Ecto neural progenitor cell (in vitro differentiated cells): Measurements from ENCODE around the gene AARS2.
"Not testable (repeated sequence)": the region's sequence is repeated elsewhere in the genome, so short reads cannot be mapped to it uniquely, and the experiment has no call there.

Source experiments
- DNase-seq: peaks from one replicate; pipeline ENCODE4 v3.0.0-alpha.2; 2018; ENCODE audit warnings: low spot score

The AARS2 gene

DNA sequence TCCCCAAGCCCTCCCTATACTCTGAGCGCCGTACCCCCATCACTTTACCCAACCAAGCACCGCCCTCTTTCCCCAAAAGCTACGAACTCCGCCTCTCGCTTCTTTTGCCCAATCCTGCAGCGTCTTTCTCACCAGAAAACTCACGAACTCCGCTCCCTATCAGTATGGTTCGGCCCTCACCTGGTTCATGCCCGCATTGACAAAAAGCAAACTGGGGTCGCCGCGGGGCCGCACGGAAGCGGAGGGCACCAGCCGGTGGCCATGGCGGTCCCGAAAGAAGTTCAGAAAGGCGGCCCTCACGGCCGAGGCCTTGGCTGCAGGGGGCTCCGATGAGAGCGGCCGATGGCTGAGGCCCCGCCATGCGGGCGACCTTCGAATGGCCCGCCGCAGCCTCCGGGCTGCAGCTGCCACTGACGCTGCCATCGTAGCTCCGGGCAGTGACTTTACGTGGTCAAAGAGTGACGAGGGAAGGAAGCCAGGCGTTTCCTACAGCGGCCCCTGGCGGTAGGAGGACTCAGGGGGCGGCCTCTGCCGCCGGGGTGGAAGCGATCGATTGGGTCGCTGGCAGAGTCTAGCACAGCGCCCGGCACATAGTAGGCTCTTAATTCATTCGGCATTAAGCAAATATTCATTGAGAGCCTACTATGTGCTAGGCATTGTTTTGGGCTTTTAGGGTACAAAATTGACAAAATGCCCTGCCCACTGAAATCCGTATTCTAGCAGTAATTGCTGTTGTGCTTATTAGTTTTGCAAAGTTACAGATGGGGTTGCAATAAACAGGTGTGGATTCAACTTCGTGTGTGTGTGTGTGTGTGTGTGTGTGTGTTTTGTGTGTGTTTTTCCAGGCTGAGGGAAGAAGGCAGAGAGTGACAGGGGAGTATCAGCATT is at the start of gene AARS2:
TSS of gene AARS2 (minus strand) at position 447 of the 888 bp plus-strand sequence. CDS start at position 423, 24 bp downstream.
- DNase-seq: peak; percentile 92

DNA sequence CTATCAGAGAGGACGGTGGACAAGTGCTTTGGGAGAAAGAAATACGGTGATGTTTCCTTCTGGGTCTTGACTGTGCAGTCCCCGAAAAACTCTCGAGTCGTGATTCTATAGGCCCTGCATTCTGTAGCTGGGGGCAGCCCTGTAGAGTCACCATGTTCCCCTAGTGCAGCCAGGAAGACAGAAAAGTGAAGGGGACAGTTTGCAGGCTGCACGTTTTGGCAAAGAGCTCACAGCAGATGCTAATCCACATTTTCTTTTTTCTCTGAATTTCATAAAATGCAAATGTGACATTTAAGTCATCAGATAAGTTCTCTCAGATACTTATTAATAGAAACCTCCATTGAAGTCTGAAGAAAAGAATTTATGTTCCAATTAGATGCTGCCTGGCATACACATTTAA is 48.8 kb upstream of the AARS2 start:
- DNase-seq: no peak

DNA sequence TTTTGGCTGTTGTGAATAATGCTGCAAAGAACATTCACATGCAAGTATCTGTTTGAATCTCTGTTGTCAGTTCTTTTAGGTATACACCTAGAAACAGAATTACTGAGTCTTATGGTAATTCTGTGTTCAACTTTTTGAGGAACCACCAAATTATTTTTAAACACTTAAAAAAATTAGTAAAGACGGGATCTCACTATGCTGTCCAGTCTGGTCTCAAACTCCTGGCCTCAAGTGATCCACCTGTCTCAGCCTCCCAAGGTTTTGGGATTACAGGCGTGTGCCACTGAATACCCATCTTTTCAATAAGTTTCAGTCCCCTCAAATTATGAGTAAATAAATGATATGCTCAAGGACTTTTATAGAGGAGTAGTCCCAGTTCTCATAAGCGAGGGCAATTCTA is 46.8 kb upstream of the AARS2 start:
- DNase-seq: no peak

DNA sequence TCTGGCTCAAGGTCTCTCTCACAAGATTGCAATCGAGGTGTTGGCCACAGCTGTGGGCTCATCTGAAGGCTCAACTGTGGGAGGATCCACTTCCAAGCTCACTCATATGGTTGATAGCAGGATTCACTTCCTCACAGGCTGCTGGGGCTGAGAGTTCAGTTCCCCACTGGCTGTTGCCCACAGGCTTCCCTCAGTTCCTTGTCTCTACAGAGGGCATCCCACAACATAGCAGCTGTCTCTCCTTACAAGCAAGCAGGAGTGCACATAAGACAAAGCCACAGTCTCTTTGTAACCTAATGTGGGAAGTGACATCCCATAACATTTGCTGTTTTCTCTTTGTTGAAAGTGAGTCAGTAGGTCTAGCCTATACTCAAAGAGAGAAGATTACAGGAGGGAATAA is 43.3 kb upstream of the AARS2 start:
- DNase-seq: no peak

DNA sequence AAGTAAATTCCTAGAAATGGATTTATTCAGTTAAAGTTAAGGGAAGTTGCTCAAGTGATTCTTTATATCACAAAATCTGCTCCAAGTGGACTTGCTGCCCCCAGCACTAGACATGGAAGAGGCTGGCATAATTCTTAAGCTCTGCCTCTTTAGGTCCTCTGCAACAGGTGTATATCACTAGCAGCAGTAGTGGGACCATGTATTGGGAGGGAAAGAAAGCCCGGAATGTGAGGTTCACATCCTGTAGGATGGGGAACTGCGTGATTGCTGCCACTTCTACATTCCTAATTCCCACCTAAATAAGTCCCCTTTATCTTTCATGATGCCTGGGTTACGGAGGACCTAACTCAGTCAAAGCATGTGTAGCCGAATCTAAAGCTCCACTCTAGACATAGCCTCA is 42.5 kb upstream of the AARS2 start:
- DNase-seq: no peak

DNA sequence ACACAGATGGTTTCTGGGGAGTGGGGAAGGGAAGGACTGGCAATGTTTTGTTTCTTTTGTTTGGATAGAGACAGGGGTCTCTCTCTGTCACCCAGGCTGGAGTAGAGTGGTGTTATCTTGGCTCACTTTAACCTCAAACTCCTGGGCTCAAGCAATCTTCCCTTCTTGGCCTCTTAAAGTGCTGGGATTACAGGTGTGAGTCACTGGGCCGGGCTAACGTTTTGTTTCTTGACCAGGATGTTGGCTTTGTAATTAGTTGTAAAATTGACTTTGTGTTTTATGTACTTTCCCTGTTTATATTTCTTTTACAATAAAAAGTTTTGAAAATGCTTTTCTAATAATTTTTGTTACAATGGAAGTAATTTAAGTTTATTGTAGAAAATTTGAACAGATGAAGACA is 40.2 kb upstream of the AARS2 start:
- no peak for DNase-seq

DNA sequence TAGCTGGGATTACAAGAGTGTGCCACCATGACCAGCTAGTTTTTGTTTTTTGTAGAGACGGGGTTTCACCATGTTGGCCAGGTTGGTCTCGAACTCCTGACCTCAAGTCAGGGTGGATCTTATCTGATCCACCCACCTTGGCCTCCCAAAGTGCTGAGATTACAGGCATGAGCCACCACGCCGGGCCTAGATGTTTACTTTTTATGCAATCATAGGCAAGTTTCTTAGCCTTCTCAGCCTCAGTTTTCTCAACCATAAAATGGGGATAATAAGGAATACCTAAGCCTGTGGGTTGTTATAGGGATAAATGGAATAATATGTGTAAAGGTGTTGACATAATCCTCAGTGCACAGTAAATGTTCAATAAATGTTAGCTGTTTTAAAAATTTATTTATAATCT is 39.1 kb upstream of the AARS2 start:
- DNase-seq: no peak

DNA sequence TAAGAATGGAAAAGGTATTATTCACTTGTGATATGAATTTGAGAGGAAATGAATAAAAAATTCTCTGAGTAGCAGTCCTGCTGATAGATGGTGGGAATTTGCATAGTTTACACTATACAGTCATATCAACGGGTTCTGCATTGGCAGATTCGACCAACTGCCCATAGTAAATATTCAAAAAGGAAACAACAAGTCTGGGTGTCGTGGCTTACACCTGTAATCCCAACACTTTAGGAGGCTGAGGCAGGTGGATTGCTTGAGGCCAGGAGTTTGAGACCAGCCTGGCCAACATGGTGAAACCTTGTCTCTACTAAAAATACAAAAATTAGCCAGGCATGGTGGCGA is 37.5 kb upstream of the AARS2 start:
- DNase-seq: not testable (repeated sequence)

DNA sequence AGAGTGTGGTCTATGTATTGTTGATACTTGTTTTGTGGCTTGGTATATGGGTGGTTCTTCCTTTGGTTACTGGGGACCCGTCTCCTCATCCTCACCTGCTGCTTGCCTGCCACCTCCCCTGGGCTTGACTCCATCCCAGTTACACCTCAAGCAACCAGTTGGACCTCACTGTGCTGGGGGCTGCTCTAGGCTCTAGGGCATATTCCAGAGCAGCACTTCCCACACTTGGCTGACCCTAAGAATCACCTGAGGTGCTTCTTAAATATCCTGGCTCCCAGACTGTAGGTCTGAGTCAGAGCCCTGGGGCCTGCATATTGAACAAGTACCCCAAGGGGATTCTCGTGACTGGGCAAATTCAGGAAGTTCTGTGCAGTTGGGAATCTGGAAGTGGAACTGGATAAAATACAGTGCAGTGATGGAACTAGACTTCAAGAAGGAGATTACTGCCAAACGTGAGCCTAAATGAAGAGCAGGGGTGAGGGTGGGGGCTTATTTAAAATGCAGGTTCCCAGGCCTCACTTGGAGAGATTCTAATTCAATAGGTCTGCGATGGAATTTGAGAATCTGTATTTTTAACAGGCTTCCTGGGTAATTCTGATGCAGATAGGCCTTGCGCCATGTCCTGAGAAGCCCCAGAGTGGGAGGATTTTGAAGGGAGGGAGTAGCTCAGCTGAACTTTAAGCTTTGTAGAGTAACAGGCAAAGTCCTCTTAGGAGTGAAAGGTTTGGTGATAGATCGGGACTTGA is 36.9 kb upstream of the AARS2 start:
- no peak for DNase-seq

DNA sequence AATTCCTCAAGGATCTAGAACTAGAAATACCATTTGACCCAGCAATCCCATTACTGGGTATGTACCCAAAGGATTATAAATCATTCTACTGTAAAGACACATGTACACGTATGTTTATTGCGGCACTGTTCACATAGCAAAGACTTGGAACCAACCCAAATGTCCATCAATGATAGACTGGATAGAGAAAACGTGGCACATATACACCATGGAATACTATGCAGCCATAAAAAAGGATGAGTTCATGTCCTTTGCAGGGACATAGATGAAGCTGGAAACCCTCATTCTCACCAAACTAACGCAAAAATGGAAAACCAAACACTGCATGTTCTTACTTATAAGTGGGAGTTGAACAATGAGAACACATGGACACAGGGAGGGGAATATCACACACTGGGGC is 33.7 kb upstream of the AARS2 start:
- DNase-seq: not testable (repeated sequence)

DNA sequence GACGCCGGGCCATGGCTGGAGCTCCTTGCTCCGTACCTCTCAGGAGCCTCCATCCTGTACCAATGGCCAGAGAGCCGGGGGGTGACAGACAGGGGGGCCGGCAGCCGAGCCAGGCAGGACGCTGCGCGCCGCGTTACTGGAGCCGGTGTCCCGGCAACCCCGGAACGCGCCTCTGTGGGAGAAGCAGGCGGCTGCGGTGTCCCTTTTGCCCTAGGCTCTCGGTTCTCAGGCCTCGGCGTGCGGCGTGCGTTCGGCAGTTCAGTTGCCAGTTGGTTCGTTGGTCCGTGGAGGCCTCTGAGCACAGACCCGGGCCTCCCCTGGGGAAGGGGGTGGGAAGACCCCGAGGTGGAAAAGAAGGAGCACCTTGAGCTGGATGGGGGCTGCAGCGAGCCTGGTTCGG is 29.3 kb upstream of the AARS2 start, which contains the start of gene SPATS1:
TSS of gene SPATS1 (plus strand) at position 162 of the 400 bp plus-strand sequence. CDS start 446 bp downstream, outside the sequence.
- peak; percentile 76 for DNase-seq

DNA sequence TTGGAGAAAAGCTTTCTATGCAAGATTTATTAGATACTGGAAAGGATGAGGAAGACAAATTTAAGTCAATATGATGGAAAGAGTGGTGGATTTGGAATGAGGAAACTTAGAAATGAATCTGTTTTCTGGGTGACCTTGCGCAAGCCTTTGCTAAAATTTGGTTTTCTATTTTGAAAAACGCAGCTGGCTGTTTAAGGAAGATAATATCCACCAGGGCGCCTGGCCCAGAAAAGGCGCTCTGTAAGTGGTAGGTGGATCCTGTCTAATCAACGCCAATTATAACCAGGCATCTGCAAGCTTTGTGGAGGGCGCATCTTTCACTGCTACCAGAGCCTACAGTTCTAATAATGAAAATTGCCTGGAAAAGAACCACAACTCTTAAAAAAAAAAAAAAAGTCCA is 28.9 kb upstream of the AARS2 start:
- DNase-seq: no peak

DNA sequence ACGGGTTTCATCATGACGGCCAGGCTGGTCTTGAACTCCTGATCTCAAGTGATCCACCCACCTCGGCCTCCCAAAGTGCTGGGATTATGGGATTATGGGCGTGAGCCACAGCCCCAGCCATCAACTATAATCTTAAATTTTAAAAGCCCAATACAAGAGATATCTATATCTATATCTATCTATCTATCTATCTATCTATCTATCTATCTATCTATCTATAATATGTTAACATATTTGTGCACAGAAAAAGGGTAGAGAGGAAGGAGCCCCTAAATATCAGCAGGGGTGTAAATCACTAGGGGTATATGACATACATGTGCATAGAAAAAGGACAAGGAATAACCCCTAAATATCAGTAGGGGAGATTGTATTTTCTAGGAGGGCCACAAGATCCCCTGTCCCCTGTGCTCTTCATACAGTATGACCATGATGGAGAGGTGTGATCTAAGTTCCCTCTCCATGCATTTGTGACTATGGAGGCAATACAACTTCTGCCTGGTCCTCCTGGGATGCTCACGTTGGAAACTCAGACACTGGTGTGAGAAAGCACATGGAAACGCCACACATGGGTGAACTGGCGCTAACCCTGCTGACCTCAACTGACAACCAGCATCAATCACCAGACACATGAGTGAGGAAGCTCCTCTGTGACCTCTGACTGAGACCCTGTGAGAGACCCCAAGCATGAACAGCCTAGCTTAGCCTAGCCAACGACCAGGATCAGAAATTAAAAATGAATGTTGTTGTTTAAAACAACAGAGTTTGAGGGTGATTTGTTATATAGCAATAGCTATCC is 28.1 kb upstream of the AARS2 start:
- DNase-seq: no peak

DNA sequence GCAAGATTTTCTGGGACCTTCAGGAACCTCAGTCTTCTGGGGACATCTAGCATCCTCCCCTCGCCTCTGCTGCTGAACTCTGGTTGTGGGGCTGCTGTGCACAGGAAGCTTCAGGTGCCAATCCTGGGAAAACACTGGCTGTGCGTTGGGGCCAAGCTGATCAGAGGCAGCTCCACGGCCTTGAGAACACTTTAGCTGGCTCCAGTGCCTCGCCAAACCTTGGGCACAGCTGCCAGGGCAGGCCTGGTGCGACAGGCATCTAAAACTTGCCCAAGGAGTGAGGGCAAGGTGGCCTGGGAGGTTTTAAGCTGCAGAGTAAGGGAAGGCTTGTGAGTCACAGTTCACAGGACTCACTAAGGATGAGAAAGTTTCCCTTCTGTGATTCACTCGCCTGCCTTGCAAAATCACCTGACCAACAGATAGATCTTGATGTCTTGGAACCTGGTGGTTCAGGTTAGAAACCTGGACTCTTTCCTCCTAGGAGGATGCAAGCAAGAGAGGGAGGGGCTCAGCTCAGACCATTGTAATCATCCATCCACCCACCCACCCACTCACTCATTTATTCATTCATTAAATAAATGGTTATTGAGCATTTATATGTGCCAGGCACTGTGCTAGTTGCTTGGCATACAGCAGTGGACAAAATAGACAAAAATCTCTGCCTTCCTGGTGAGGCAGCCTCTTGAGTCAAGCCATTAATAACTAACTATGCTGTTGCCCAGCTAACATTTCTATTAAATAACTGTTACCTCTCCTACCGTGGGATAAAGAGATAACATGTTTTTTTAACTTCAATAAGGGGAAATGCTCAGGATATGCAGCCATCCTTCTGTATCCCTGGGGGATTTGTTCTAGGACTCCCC is 26.8 kb upstream of the AARS2 start:
- no peak for DNase-seq

DNA sequence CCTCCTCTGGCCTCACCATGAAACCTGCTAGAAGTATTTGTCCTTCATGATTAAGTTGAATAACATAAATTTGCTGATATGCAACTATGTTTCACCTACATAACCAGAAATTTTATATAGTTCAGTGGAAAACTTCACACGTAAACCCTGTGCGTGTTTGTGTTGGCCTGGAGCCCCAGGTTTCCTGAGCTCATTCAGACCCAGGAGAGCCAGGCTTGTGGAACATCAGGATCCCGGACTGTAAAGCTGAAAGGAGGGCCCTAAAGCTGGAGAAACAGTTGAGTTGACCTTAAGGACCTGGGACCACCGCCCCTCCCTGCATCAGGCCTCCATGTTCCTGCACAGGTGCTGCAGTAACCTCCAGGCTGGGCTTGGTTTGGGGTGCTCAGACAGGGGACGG is 26.2 kb upstream of the AARS2 start:
- DNase-seq: no peak

DNA sequence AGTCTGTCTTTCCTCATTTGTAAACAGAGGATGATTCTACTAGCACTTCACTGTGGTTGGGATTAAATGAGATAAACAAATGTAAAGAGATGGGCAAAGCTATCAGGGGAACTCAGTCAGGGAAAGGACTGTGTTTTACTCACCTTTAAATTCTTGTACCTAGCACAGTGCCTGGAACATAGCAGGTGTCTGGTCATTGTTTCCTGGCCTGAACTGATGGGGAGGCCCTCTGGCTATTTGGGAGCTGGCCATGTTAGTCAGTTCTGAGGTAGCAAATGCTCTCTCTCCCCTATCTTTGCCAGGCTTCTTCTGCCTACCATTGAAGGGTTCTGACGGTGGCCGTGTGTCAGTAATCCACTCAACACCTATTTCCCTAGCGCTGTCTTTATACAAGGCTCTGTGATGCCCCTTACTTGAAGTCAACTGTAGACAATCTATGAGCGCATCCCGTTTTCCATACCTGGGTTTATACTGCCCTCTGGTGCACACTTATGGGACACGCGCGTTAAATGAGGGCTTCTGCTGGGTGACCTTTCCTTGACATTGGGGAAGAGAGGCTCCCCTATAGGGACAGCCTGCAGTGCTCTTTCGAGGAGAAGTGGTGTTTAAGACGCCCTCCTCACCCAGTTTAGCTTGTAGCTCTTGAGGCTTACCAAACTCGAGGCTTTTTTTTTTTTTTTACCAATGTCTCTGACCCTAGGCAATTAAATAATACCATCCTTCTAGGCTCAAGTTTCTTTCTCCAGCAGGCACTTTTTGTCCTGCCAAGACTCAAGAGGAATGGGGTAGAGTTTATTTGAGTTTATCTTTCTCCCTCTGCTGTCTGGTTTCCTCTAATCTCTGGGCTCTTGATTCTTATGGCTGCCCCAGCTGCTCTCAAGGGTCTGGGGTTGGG is 25.3 kb upstream of the AARS2 start:
- peak; percentile 71 for DNase-seq

DNA sequence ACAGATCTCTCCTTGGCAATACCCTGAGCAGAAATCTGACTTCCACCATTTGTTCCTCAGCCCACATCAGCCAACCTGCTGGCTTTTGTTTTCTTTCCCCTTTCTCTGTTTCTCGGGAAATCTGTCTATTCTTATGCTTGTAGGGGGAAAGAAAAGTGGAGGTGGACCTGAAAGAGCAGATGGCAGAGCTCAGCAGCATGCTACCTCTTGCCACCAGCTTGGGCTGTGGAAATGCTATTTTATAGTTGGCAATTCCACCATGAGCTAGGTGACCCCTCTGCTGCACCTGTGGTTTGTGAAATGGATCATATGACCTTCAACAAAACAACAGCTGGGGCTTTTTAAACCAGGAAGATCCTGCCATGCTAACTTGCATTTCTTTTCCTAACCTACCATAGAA is 22.5 kb upstream of the AARS2 start:
- no peak for DNase-seq

DNA sequence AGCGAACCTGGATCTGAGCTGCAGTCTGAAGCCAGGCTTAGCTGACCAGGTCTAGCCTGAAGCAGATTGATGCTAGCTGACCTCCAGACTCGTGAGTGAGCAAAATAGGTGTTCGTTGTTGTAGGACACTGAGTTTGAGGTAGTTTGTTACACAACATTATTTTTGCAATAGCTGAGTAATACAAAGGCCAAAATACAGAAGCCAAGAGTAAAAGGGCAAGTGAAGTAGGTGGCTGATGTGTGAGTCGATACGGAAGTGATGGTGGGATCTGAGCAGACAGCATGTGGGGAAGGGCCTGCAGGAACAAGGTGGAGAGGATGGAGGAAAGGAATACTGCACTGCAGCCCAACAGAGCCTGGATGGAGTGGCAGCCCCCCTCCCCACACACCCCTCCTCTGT is 20.8 kb upstream of the AARS2 start:
- DNase-seq: no peak

DNA sequence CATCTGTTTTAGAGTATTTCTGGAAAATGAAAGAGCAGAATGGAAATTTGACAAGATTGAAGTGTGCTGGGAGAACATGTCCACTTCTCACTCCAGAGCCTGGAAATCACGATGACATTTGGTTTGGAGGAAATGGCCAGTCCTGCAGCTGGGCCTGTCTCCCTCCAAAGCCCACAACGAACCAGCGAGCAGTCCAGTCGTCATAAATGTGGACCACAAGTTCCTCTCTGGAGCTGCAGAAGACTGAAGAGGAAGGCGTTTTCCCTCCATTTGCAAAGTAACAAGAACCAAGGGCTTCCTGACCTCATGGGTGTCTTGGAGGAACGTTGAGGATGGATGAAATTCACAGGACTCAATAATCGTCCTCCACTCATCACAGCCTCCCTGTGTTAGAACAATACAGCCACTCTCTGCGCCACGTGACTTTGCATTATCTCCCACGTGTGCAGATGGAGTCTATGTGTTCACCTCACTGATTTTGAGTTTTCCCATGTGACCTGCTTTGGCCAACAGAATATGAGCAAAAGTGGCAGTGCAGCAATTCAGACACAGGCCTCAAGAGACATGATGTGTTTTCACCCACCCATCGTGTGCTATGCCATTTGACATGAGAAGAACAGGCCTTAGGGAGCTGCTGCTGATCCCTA is 20.2 kb upstream of the AARS2 start:
- DNase-seq: no peak

DNA sequence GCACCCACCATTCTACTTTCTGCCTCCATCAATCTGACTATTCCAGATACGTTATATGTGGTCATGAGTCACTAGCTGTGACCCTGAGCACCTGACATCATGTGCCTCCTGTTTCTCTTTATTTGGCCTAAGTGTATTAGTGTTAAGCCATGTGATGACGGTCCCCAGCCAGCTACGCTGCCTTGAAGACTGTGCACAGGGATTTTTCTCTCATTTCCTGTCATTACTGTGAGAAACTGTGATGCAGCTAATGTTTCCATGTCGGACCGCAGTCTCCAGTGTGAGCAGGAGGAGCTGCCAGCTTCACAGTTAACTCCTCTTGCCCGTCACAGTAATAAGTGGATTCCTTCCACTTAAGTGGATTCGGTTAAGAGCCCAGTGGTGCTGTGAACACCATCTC is 19.4 kb upstream of the AARS2 start:
- DNase-seq: no peak
